ENCODE measurements around the gene CDK5. TPM values are rescaled to one million over a fixed set of nuclear protein-coding genes. Genes with fewer than 3 reads are reported as not detected.
"Not testable (repeated sequence)": the region's sequence is repeated elsewhere in the genome, so short reads cannot be mapped to it uniquely, and the experiment has no call there.

The CDK5 gene
- total RNA-seq, 2 experiments from 2014 or later, result 10.0 to 10.1 TPM

GRCh38 chr7:151045967-151046366, 11.7 kb downstream of the CDK5 start:
- Mint-ChIP-seq H3K9me3 (no peaks in the 10 kb centered on the region), H3K4me1 (ENCODE audit: low read depth) (no peaks in the 10 kb centered on the region), H3K36me3 (ENCODE audit: low read depth) (no peaks in the 10 kb centered on the region), H3K4me3 (no peak overlapping the region), H3K27me3 (ENCODE audit: low read depth) (no peaks in the 10 kb centered on the region), H3K27ac (no peak overlapping the region)
- intact Hi-C loops (cut with micrococcal nuclease), result no loop called here
- CTCF ChIA-PET, result no interaction called here
- DNase-seq, result no peak

- Mint-ChIP-seq H3K27me3 (ENCODE audit: low read depth) (no peaks in the 10 kb centered on the region), H3K9me3 (no peaks in the 10 kb centered on the region), H3K4me1 (ENCODE audit: low read depth) (no peaks in the 10 kb centered on the region), H3K27ac (no peak overlapping the region), H3K36me3 (ENCODE audit: low read depth) (no peaks in the 10 kb centered on the region), H3K4me3 (no peak overlapping the region)
- CTCF ChIA-PET, result no interaction called here
- intact Hi-C loops (cut with micrococcal nuclease), result no loop called here
- DNase-seq, result no peak
Observed at GRCh38 chr7:151045262-151045661, 12.4 kb downstream of the CDK5 start.

- Mint-ChIP-seq H3K9me3 (no peaks in the 10 kb centered on the region), H3K27ac (no peak overlapping the region), H3K4me3 (no peak overlapping the region), H3K27me3 (ENCODE audit: low read depth) (no peaks in the 10 kb centered on the region), H3K4me1 (ENCODE audit: low read depth) (peaks cover 11% of the 10 kb centered on the region), H3K36me3 (ENCODE audit: low read depth) (no peaks in the 10 kb centered on the region)
- intact Hi-C loops (cut with micrococcal nuclease), result no loop called here
- no peak for DNase-seq
- CTCF ChIA-PET, result no interaction called here
Observed at GRCh38 chr7:151043959-151044358, 13.7 kb downstream of the CDK5 start.

GRCh38 chr7:151043449-151043848, 14.2 kb downstream of the CDK5 start:
- peaks cover 16% of the 10 kb centered on the region for H3K4me1 Mint-ChIP-seq (ENCODE audit: low read depth)
- intact Hi-C loops (cut with micrococcal nuclease); H3K9me3 Mint-ChIP-seq; CTCF ChIA-PET; H3K27me3 Mint-ChIP-seq (ENCODE audit: low read depth); DNase-seq; H3K4me3 Mint-ChIP-seq; H3K27ac Mint-ChIP-seq; H3K36me3 Mint-ChIP-seq (ENCODE audit: low read depth): not testable (repeated sequence)

GRCh38 chr7:151040616-151041375, 16.9 kb downstream of the CDK5 start:
- Mint-ChIP-seq H3K36me3 (ENCODE audit: low read depth) (peaks cover under 1% of the 10 kb centered on the region), H3K27ac (no peak overlapping the region), H3K9me3 (no peaks in the 10 kb centered on the region), H3K27me3 (ENCODE audit: low read depth) (no peaks in the 10 kb centered on the region), H3K4me1 (ENCODE audit: low read depth) (peaks cover 16% of the 10 kb centered on the region), H3K4me3 (no peak overlapping the region)
- DNase-seq, result no peak
- intact Hi-C loops (cut with micrococcal nuclease), result no loop called here
- CTCF ChIA-PET, result no interaction called here

GRCh38 chr7:151039850-151040548, 17.7 kb downstream of the CDK5 start:
- Mint-ChIP-seq H3K27me3 (ENCODE audit: low read depth) (no peaks in the 10 kb centered on the region), H3K36me3 (ENCODE audit: low read depth) (peaks cover 4% of the 10 kb centered on the region), H3K4me3 (no peak overlapping the region), H3K9me3 (no peaks in the 10 kb centered on the region), H3K27ac (no peak overlapping the region), H3K4me1 (ENCODE audit: low read depth) (peaks cover 16% of the 10 kb centered on the region)
- no peak for DNase-seq
- intact Hi-C loops (cut with micrococcal nuclease), result loop anchor here (1.0 kb wide), 1 partner anchor 18 kb away; no protein-coding TSS in a partner anchor
- CTCF ChIA-PET, result no interaction called here

- Mint-ChIP-seq H3K9me3 (no peaks in the 10 kb centered on the region), H3K4me3 (no peak overlapping the region), H3K27ac (peak overlapping the region; percentile 35), H3K4me1 (ENCODE audit: low read depth) (peaks cover 16% of the 10 kb centered on the region), H3K27me3 (ENCODE audit: low read depth) (no peaks in the 10 kb centered on the region), H3K36me3 (ENCODE audit: low read depth) (peaks cover 4% of the 10 kb centered on the region)
- intact Hi-C loops (cut with micrococcal nuclease), result loop anchor here (1.0 kb wide), 1 partner anchor 19 kb away; no protein-coding TSS in a partner anchor
- CTCF ChIA-PET, result interaction anchor here (1.0 to 1.3 kb wide), 2 partner anchors 11 to 29 kb away, joined by 3 to 8 read pairs; partner anchors contain the start of gene ABCB8
- peak; percentile 80 for DNase-seq
Observed at GRCh38 chr7:151038951-151039849, 18.5 kb downstream of the CDK5 start.

GRCh38 chr7:151035902-151036301, 21.8 kb downstream of the CDK5 start:
- Mint-ChIP-seq H3K4me1 (ENCODE audit: low read depth) (peaks cover 16% of the 10 kb centered on the region), H3K4me3 (no peak overlapping the region), H3K36me3 (ENCODE audit: low read depth) (peaks cover 4% of the 10 kb centered on the region), H3K27ac (no peak overlapping the region), H3K9me3 (no peaks in the 10 kb centered on the region), H3K27me3 (ENCODE audit: low read depth) (no peaks in the 10 kb centered on the region)
- no peak for DNase-seq
- CTCF ChIA-PET, result interaction anchor here (2.3 kb wide), 1 partner anchor 17 kb away, joined by 4 read pairs; no protein-coding TSS in a partner anchor
- intact Hi-C loops (cut with micrococcal nuclease), result no loop called here

- Mint-ChIP-seq H3K27me3 (ENCODE audit: low read depth) (no peaks in the 10 kb centered on the region), H3K9me3 (no peaks in the 10 kb centered on the region), H3K36me3 (ENCODE audit: low read depth) (peaks cover 4% of the 10 kb centered on the region), H3K27ac (no peak overlapping the region), H3K4me3 (no peak overlapping the region), H3K4me1 (ENCODE audit: low read depth) (peaks cover 16% of the 10 kb centered on the region)
- DNase-seq, result no peak
- intact Hi-C loops (cut with micrococcal nuclease), result no loop called here
- CTCF ChIA-PET, result interaction anchor here (2.3 kb wide), 1 partner anchor 17 kb away, joined by 4 read pairs; no protein-coding TSS in a partner anchor
Observed at GRCh38 chr7:151035026-151035717, 22.5 kb downstream of the CDK5 start.

GRCh38 chr7:151034312-151035025, 23.2 kb downstream of the CDK5 start:
- no peaks in the 10 kb centered on the region for H3K9me3 Mint-ChIP-seq
- no peak overlapping the region for H3K27ac Mint-ChIP-seq
- no peak overlapping the region for H3K4me3 Mint-ChIP-seq
- no peaks in the 10 kb centered on the region for H3K27me3 Mint-ChIP-seq (ENCODE audit: low read depth)
- CTCF ChIA-PET, result interaction anchor here (1.1 to 2.3 kb wide), 2 partner anchors 16 to 76 kb away, joined by 3 to 4 read pairs; no protein-coding TSS in a partner anchor
- no peak for DNase-seq
- intact Hi-C loops (cut with micrococcal nuclease), result no loop called here
- peaks cover 7% of the 10 kb centered on the region for H3K36me3 Mint-ChIP-seq (ENCODE audit: low read depth)
- peaks cover 14% of the 10 kb centered on the region for H3K4me1 Mint-ChIP-seq (ENCODE audit: low read depth)

GRCh38 chr7:151033864-151034249, 23.8 kb downstream of the CDK5 start:
- no peak for DNase-seq
- intact Hi-C loops (cut with micrococcal nuclease), result no loop called here
- H3K9me3 Mint-ChIP-seq, result no peaks in the 10 kb centered on the region
- peaks cover 7% of the 10 kb centered on the region for H3K36me3 Mint-ChIP-seq (ENCODE audit: low read depth)
- H3K27me3 Mint-ChIP-seq (ENCODE audit: low read depth), result no peaks in the 10 kb centered on the region
- H3K4me1 Mint-ChIP-seq (ENCODE audit: low read depth), result peaks cover 12% of the 10 kb centered on the region
- no peak overlapping the region for H3K4me3 Mint-ChIP-seq
- CTCF ChIA-PET, result interaction anchor here (1.1 kb wide), 1 partner anchor 77 kb away, joined by 3 read pairs; no protein-coding TSS in a partner anchor
- no peak overlapping the region for H3K27ac Mint-ChIP-seq
